IMR-90 (cell line): Measurements from ENCODE around the gene LRRC7. TPM values are rescaled to one million over a fixed set of nuclear protein-coding genes. Genes with fewer than 3 reads are reported as not detected.

Source experiments
- ATAC-seq: fragments of 200-7000 bp; cut with Tn5 transposase; 2 replicates; pipeline ENCODE4 v1.9.1; 2020; ENCODE audit warnings: low read depth, mild to moderate bottlenecking, moderate library complexity
- BruUV-seq: library from RNA; stranded (reverse); fragments of 400-500 nt; replicated peaks from 2 replicates; lab custom pipeline; 2021; lab: Mats Ljungman, UMichigan
- CTCF ChIA-PET: fragments of 300-600 bp; formaldehyde crosslinking; extraction: SDS; loops from one replicate; lab custom pipeline; 2021; ENCODE audit warnings: antibody characterized with exemption; lab: Yijun Ruan, JAX
- POLR2A ChIA-PET: fragments of 300-600 bp; sonication (Branson Sonifier 250); formaldehyde crosslinking; loops from one replicate; lab custom pipeline; 2022; ENCODE audit warnings: antibody characterized with exemption; ENCODE audit not compliant: unreplicated experiment; lab: Charles Lee
- DNase-seq: peaks from one replicate; pipeline ENCODE4 v3.0.0; 2013
- H2AFZ ChIP-seq: replicated peaks from 2 replicates; pipeline ENCODE3; 2013; ENCODE audit warnings: low read length, mild to moderate bottlenecking; ENCODE audit not compliant: poor library complexity
- H2AK5ac ChIP-seq: 2 replicates; pipeline ENCODE4 v1.6.1; 2013; ENCODE audit warnings: low read depth, low read length, inconsistent platforms
- H2AK9ac ChIP-seq: replicated peaks from 2 replicates; pipeline ENCODE3; 2013; ENCODE audit warnings: mild to moderate bottlenecking, low read depth, low read length, moderate library complexity; ENCODE audit not compliant: poor library complexity
- H2BK120ac ChIP-seq: 2 replicates; pipeline ENCODE4 v1.6.1; 2013; ENCODE audit warnings: low read depth, low read length, inconsistent platforms
- H2BK15ac ChIP-seq: 3 replicates; pipeline ENCODE4 v1.6.1; 2013; ENCODE audit warnings: low read depth, low read length, inconsistent platforms
- H2BK20ac ChIP-seq: 2 replicates; pipeline ENCODE4 v1.6.1; 2013; ENCODE audit warnings: low read depth, mild to moderate bottlenecking, inconsistent platforms, low read length, moderate library complexity
- H2BK5ac ChIP-seq: 2 replicates; pipeline ENCODE4 v1.6.1; 2013; ENCODE audit warnings: mild to moderate bottlenecking, low read depth, low read length, inconsistent platforms; ENCODE audit not compliant: poor library complexity, severe bottlenecking
- H3K14ac ChIP-seq: replicated peaks from 2 replicates; pipeline ENCODE4 v1.6.1; 2013; ENCODE audit warnings: low read depth, low read length, inconsistent platforms
- H3K18ac ChIP-seq: 2 replicates; pipeline ENCODE4 v1.6.1; 2013; ENCODE audit warnings: low read depth, low read length, control low read depth
- H3K23ac ChIP-seq: 2 replicates; pipeline ENCODE4 v1.6.1; 2013; ENCODE audit warnings: low read depth, low read length, inconsistent platforms
- H3K27ac ChIP-seq: 2 replicates; pipeline ENCODE4 v1.5.1; 2013; ENCODE audit warnings: mild to moderate bottlenecking, control low read depth, low read length; ENCODE audit not compliant: insufficient read depth
- H3K27me3 ChIP-seq: 2 replicates; pipeline ENCODE4 v1.6.1; 2013; ENCODE audit warnings: low read length; ENCODE audit not compliant: control insufficient read depth, insufficient read depth
- H3K36me3 ChIP-seq: 2 replicates; pipeline ENCODE4 v1.6.1; 2013; ENCODE audit warnings: low read length, mixed read lengths; ENCODE audit not compliant: control insufficient read depth, insufficient read depth
- H3K4ac ChIP-seq: 2 replicates; pipeline ENCODE4 v1.6.1; 2013; ENCODE audit warnings: low read depth, low read length, inconsistent platforms
- H3K4me1 ChIP-seq: 2 replicates; pipeline ENCODE4 v1.6.1; 2013; ENCODE audit warnings: low read length, mixed read lengths; ENCODE audit not compliant: control insufficient read depth, insufficient read depth
- H3K4me2 ChIP-seq: 2 replicates; pipeline ENCODE4 v1.6.1; 2013; ENCODE audit warnings: low read depth, mild to moderate bottlenecking, control low read depth, low read length, moderate library complexity
- H3K4me3 ChIP-seq: 2 replicates; pipeline ENCODE4 v1.5.1; 2013; ENCODE audit warnings: low read depth, mild to moderate bottlenecking, control low read depth, low read length, moderate library complexity; ENCODE audit not compliant: insufficient read depth
- H3K56ac ChIP-seq: 2 replicates; pipeline ENCODE4 v1.6.1; 2013; ENCODE audit warnings: low read length, inconsistent platforms; ENCODE audit not compliant: insufficient read depth; ENCODE audit errors: extremely low read depth
- H3K79me1 ChIP-seq, 2 experiments: 2 replicates each; pipeline ENCODE4 v1.6.1; 2013; ENCODE audit warnings: low read length in 2 of 2, inconsistent platforms in 1 of 2, low read depth in 1 of 2
- H3K9ac ChIP-seq: 2 replicates; pipeline ENCODE4 v1.6.1; 2013; ENCODE audit warnings: low read depth, low read length, control low read depth
- H3K9me1 ChIP-seq: 2 replicates; pipeline ENCODE4 v1.6.1; 2013; ENCODE audit warnings: low read length, inconsistent platforms; ENCODE audit not compliant: insufficient read depth
- H3K9me3 ChIP-seq: 2 replicates; pipeline ENCODE4 v1.6.1; 2013; ENCODE audit warnings: low read length; ENCODE audit not compliant: control insufficient read depth, insufficient read depth
- H4K20me1 ChIP-seq: 2 replicates; pipeline ENCODE4 v1.6.1; 2013; ENCODE audit warnings: low read length, inconsistent platforms; ENCODE audit not compliant: insufficient read depth
- H4K5ac ChIP-seq: 2 replicates; pipeline ENCODE4 v1.6.1; 2013; ENCODE audit warnings: mild to moderate bottlenecking, low read depth, low read length, control low read depth
- H4K8ac ChIP-seq, 2 experiments: 2 replicates each; pipeline ENCODE4 v1.6.1; 2013; ENCODE audit warnings: low read depth in 2 of 2, low read length in 2 of 2, control low read depth in 1 of 2, inconsistent platforms in 1 of 2
- H4K91ac ChIP-seq: 2 replicates; pipeline ENCODE4 v1.6.1; 2013; ENCODE audit warnings: low read depth, low read length, inconsistent platforms; ENCODE audit not compliant: insufficient read depth
- BHLHE40 ChIP-seq: fragments of 150-350 bp; IDR thresholded peaks from 2 replicates; pipeline ENCODE4 v1.6.1; 2016; ENCODE audit warnings: mild to moderate bottlenecking, low read depth, low read length
- CHD1 ChIP-seq: IDR thresholded peaks from 2 replicates; pipeline ENCODE4 v1.6.1; 2012; ENCODE audit warnings: low read depth, low read length, improper control_type of control experiment
- FOS ChIP-seq: fragments of 150-350 bp; IDR thresholded peaks from 2 replicates; pipeline ENCODE4 v1.6.1; 2016; ENCODE audit warnings: low read depth, low read length
- MAFK ChIP-seq: IDR thresholded peaks from 2 replicates; pipeline ENCODE4 v1.6.1; 2012; ENCODE audit warnings: low read depth, low read length, improper control_type of control experiment
- MAZ ChIP-seq: IDR thresholded peaks from 2 replicates; pipeline ENCODE4 v1.6.1; 2012; ENCODE audit warnings: low read depth, mild to moderate bottlenecking, low read length, improper control_type of control experiment, moderate library complexity, borderline replicate concordance
- MXI1 ChIP-seq: IDR thresholded peaks from 2 replicates; pipeline ENCODE4 v1.6.1; 2012; ENCODE audit warnings: low read depth, mild to moderate bottlenecking, low read length, moderate library complexity, borderline replicate concordance
- POLR2A ChIP-seq: IDR thresholded peaks from 2 replicates; pipeline ENCODE4 v1.6.1; 2012; ENCODE audit warnings: mild to moderate bottlenecking, low read depth, low read length
- RFX5 ChIP-seq: IDR thresholded peaks from 2 replicates; pipeline ENCODE4 v1.8.0; 2012; ENCODE audit warnings: low read depth, mild to moderate bottlenecking, low read length, moderate library complexity
- SMC3 ChIP-seq: fragments of 150-350 bp; IDR thresholded peaks from 2 replicates; pipeline ENCODE4 v1.6.1; 2016; ENCODE audit warnings: low read depth, mild to moderate bottlenecking, antibody characterized with exemption, low read length, moderate library complexity
- WGBS, 2 experiments: methylation state at CpG; one replicate each; pipeline versions ENCODE4 v1.1.5 to v1.1.7; 2013; ENCODE audit warnings: missing lambda C conversion rate in 2 of 2; ENCODE audit not compliant: insufficient read length in 1 of 2; ENCODE audit errors: extremely low coverage in 2 of 2; 5-methylcytosine and 5-hydroxymethylcytosine counted together
- dilution Hi-C: fragments of 300-500 bp; cut with HindIII; formaldehyde crosslinking; loops from one replicate; pipeline ENCODE4 v1.14.3; 2018; ENCODE audit warnings: low sequenced_read_pairs; ENCODE audit not compliant: unreplicated experiment
- in situ Hi-C: fragments of 300-500 bp; cut with MboI; formaldehyde crosslinking; loops from 3 replicates; pipeline ENCODE4 v1.14.3; 2019; ENCODE audit warnings: low sequenced_read_pairs, inconsistent platforms, mixed read lengths
- intact Hi-C: fragments of 100-400 bp; cut with micrococcal nuclease; formaldehyde crosslinking; loops from 2 replicates; pipeline ENCODE4 v1.10.0; 2022
- polyA plus RNA-seq, 3 experiments: library from polyadenylated mRNA; depleted of rRNA; stranded (reverse); fragments of >200 nt; gene quantifications; 2 replicates each; pipeline ENCODE4 v1.2.3, GENCODE V29; 2012; ENCODE audit warnings: low replicate concordance in 1 of 3
- total RNA-seq: library from RNA; depleted of rRNA; stranded (reverse); fragments of >200 nt; gene quantifications from 2 replicates; pipeline ENCODE4 v1.2.3, GENCODE V29; 2012
- TF ChIP-seq, protein P1 (sequence below): fragments of 150-350 bp; IDR thresholded peaks from 2 replicates; pipeline ENCODE4 v1.6.1; 2016; ENCODE audit warnings: low read depth, mild to moderate bottlenecking, low read length, moderate library complexity, borderline replicate concordance

Gene LRRC7
- total and polyA plus RNA-seq, 2 of the 4 experiments (the other 2 are of a cell fraction): under 0.01 to 0.02 TPM

DNA sequence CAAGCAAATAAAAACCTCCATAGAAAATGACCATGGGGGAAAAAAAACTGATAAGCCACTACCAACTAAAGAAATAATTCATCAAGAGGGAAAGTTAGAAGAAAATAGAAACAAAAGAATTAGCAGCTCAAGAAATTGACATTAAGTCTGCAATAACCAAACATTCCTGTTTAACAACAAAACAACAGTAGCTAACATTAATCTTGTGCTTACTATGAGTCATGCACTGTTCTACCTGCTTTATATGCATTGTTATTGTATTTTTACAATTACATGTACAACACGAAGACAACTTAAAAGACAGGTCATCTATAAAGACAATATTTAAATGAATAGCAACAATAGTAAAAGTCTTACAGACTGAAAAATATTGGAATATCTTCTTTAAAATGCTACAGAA lies 34.4 kb upstream of the LRRC7 start:
- H3K4me2 ChIP-seq: no peak overlapping the region
- WGBS, 2 experiments: no CpG with 5 or more reads among the region's 1 CpG
- H2AK5ac ChIP-seq: no peak overlapping the region
- no peaks in the 10 kb centered on the region for H3K9me3 ChIP-seq
- no peak overlapping the region for H2BK5ac ChIP-seq
- no peak overlapping the region for H3K14ac ChIP-seq
- H4K5ac ChIP-seq: no peak overlapping the region
- H3K4ac ChIP-seq: no peak overlapping the region
- H3K18ac ChIP-seq: no peak overlapping the region
- no peak overlapping the region for H2AK9ac ChIP-seq
- H3K36me3 ChIP-seq: no peaks in the 10 kb centered on the region
- intact Hi-C loops: no loop called here
- H4K8ac ChIP-seq: no peak overlapping the region
- no peaks in the 10 kb centered on the region for H4K20me1 ChIP-seq
- H3K4me1 ChIP-seq: no peaks in the 10 kb centered on the region
- no peak overlapping the region for H2BK15ac ChIP-seq
- H3K79me1 ChIP-seq: no peaks in the 10 kb centered on the region
- H3K56ac ChIP-seq: no peak overlapping the region
- in situ Hi-C loops: no loop called here
- H2BK120ac ChIP-seq: no peak overlapping the region
- CTCF ChIA-PET: no interaction called here
- no peak overlapping the region for H4K91ac ChIP-seq
- DNase-seq (no peak), ATAC-seq (no peak)
- no peaks in the 10 kb centered on the region for H3K9me1 ChIP-seq
- no peak overlapping the region for H3K23ac ChIP-seq
- H2BK20ac ChIP-seq: no peak overlapping the region
- no peak overlapping the region for H2AFZ ChIP-seq
- no peak overlapping the region for H3K27ac ChIP-seq
- TF ChIP-seq MAFK (no peak), MAZ (no peak), POLR2A (no peak), BHLHE40 (no peak), FOS (no peak), RFX5 (no peak), CHD1 (no peak), SMC3 (no peak), MXI1 (no peak)
- TF ChIP-seq, protein P1, sequence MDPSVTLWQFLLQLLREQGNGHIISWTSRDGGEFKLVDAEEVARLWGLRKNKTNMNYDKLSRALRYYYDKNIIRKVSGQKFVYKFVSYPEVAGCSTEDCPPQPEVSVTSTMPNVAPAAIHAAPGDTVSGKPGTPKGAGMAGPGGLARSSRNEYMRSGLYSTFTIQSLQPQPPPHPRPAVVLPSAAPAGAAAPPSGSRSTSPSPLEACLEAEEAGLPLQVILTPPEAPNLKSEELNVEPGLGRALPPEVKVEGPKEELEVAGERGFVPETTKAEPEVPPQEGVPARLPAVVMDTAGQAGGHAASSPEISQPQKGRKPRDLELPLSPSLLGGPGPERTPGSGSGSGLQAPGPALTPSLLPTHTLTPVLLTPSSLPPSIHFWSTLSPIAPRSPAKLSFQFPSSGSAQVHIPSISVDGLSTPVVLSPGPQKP: no peak
- POLR2A ChIA-PET: no interaction called here
- no TSS peak for BruUV-seq
- dilution Hi-C loops: no loop called here
- no peak overlapping the region for H3K4me3 ChIP-seq
- no peak overlapping the region for H3K9ac ChIP-seq
- no peaks in the 10 kb centered on the region for H3K27me3 ChIP-seq
